Activated B cell treated with CpG ODN at 0.5 μM for 24 hours (primary cell): ENCODE measurements around the gene CBX5. TPM values are rescaled to one million over a fixed set of nuclear protein-coding genes. Genes with fewer than 3 reads are reported as not detected.

Experiments used
- ATAC-seq: fragments of 200-7000 bp; cut with Tn5 transposase; one replicate; pipeline ENCODE4 v1.10.0; 2021; ENCODE audit warnings: low read depth, mild to moderate bottlenecking, moderate library complexity
- CTCF ChIA-PET: fragments of 350-600 bp; sonication (Branson Sonifier 250); formaldehyde crosslinking; loops from one replicate; lab custom pipeline; 2021; ENCODE audit warnings: antibody characterized with exemption; lab: Charles Lee
- POLR2A ChIA-PET: fragments of 350-600 bp; sonication (Branson Sonifier 250); formaldehyde crosslinking; loops from one replicate; lab custom pipeline; 2021; ENCODE audit warnings: antibody characterized with exemption; lab: Charles Lee
- DNase-seq: peaks from one replicate; pipeline ENCODE4 v3.0.0; 2022
- H3K27ac Mint-ChIP-seq: one replicate; pipeline ENCODE4 v1.8.0; 2020; ENCODE audit warnings: mixed read lengths
- H3K27me3 Mint-ChIP-seq: one replicate; pipeline ENCODE4 v1.8.0; 2021; ENCODE audit warnings: mixed read lengths
- H3K36me3 Mint-ChIP-seq: one replicate; pipeline ENCODE4 v1.8.0; 2021; ENCODE audit warnings: low read depth, mixed read lengths
- H3K4me1 Mint-ChIP-seq: one replicate; pipeline ENCODE4 v1.8.0; 2021; ENCODE audit warnings: mixed read lengths
- H3K4me3 Mint-ChIP-seq: one replicate; pipeline ENCODE4 v1.8.0; 2020; ENCODE audit warnings: mild to moderate bottlenecking, mixed read lengths
- H3K9me3 Mint-ChIP-seq: one replicate; pipeline ENCODE4 v1.8.0; 2020; ENCODE audit warnings: mixed read lengths
- CTCF ChIP-seq: fragments of 200-600 bp; IDR thresholded peaks from one replicate; pipeline ENCODE4 v1.8.0; 2022; ENCODE audit warnings: antibody characterized with exemption, mild to moderate bottlenecking
- intact Hi-C: fragments of 100-400 bp; cut with micrococcal nuclease; formaldehyde crosslinking; loops from one replicate; pipeline ENCODE4 v1.15.1; 2024
- total RNA-seq: library from RNA; stranded (reverse); gene quantifications from 2 replicates; pipeline ENCODE4 v1.2.3, GENCODE V29; 2022

The CBX5 gene
- total RNA-seq, 1 donor from 2014 or later = 77.3 TPM

DNA sequence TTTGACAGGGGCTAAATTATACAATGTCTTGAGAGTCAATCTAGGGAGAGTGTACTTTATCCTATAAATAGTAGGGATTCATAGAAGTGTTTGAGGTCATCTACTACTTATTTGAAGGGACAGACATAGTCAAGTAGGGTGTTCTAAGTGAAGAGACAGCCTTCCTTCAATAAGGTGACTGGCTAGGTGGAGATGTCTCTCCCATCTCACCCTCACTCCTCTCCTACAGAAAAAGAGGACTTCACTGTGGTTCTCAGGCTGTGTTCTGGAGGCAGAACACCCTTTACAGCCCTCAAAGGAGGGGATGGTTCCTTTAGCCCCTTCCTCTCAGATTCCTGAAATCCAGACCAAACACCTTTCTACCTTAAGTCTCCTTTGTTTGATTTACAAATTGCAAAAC is 23.7 kb upstream of the CBX5 start:
- H3K36me3 Mint-ChIP-seq = no peaks in the 10 kb centered on the region
- ChIA-PET POLR2A (interaction anchor here (1.1 to 2.1 kb wide), 3 partner anchors 11 to 24 kb away, joined by 4 to 10 read pairs (median 8); partner anchors contain the start of genes CBX5 and HNRNPA1), CTCF (interaction anchor here (0.7 to 1.0 kb wide), 2 partner anchors 10 to 21 kb away, joined by 4 read pairs; partner anchors contain the start of gene COPZ1)
- peaks cover 36% of the 10 kb centered on the region for H3K4me1 Mint-ChIP-seq
- no peak for TF ChIP-seq CTCF
- intact Hi-C loops = loop anchor here (2.0 kb wide), 2 partner anchors 17 to 21 kb away; partner anchors contain the start of gene COPZ1
- peak overlapping the region; percentile 69 for H3K4me3 Mint-ChIP-seq
- no peak for DNase-seq
- peaks cover 41% of the 10 kb centered on the region for H3K27me3 Mint-ChIP-seq
- no peak for ATAC-seq
- no peak overlapping the region for H3K27ac Mint-ChIP-seq
- no peaks in the 10 kb centered on the region for H3K9me3 Mint-ChIP-seq

- DNase-seq = no peak
- ChIA-PET CTCF (interaction anchor here (0.9 kb wide), 1 partner anchor 50 kb away, joined by 3 read pairs; no protein-coding TSS in a partner anchor), POLR2A (interaction anchor here (0.7 kb wide), 1 partner anchor 17 kb away, joined by 9 read pairs; no protein-coding TSS in a partner anchor)
- Mint-ChIP-seq H3K4me1 (peaks cover 41% of the 10 kb centered on the region), H3K9me3 (no peaks in the 10 kb centered on the region), H3K36me3 (no peaks in the 10 kb centered on the region), H3K4me3 (peak overlapping the region; percentile 53), H3K27ac (no peak overlapping the region), H3K27me3 (peaks cover 47% of the 10 kb centered on the region)
- no peak for TF ChIP-seq CTCF
- intact Hi-C loops = loop anchor here (2.0 kb wide), 1 partner anchor 15 kb away; no protein-coding TSS in a partner anchor
- ATAC-seq = no peak
These were observed 21.6 kb upstream of the CBX5 start for GRCh38 chr12:54301428-54302048.

DNA sequence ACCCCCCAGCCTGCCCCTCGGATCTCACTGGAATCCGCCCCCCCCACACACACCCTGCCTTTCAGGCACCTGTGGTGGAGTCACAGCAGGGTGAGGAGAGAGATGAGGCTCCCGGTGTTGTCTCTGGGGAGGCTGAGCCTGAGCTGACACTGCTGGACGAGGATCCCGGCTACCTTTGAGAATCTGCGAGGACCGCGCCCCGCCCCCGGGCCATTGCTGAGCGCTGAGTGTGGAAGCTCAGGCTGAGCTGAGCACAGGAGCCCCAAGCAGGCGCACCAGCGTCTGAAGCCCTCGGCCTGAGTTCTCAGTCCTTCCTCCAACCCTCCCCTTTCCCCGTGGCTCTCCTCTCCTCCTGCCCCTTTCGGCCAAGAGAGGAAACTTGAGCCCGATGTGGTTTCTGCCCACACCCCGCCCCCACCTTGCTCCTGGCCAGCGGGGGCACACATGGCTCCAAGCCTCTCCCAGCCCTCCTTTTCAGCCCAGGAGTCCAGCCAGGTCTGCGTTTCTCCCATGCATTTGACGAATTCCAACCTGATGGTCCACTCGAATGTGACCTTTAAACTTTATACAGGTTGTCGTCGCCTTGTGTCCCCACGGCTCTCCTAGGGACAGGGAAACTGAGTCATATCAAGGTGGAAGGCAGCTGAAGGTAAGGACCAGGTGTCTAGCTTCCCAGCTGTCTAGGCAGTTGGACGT is 21.0 kb upstream of the CBX5 start, which contains the start of gene NFE2:
TSS of gene NFE2 (minus strand) at position 284 of the 696 bp plus-strand sequence. CDS start 5,767 bp downstream, outside the sequence.
- H3K4me1 Mint-ChIP-seq = peaks cover 41% of the 10 kb centered on the region
- ChIA-PET POLR2A (interaction anchor here (0.6 to 0.7 kb wide), 2 partner anchors 58 to 68 kb away, joined by 3 to 6 read pairs; no protein-coding TSS in a partner anchor), CTCF (no interaction called here)
- ATAC-seq (peak; percentile 41), DNase-seq (no peak)
- intact Hi-C loops = no loop called here
- H3K27ac Mint-ChIP-seq = no peak within 1 kb of the TSS
- peak within 1 kb of the TSS; percentile 53 for H3K4me3 Mint-ChIP-seq
- TF ChIP-seq CTCF = no peak
- no peaks in the 10 kb centered on the region for H3K9me3 Mint-ChIP-seq
- H3K36me3 Mint-ChIP-seq = no peaks in the 10 kb centered on the region
- H3K27me3 Mint-ChIP-seq = peaks cover 47% of the 10 kb centered on the region

DNA sequence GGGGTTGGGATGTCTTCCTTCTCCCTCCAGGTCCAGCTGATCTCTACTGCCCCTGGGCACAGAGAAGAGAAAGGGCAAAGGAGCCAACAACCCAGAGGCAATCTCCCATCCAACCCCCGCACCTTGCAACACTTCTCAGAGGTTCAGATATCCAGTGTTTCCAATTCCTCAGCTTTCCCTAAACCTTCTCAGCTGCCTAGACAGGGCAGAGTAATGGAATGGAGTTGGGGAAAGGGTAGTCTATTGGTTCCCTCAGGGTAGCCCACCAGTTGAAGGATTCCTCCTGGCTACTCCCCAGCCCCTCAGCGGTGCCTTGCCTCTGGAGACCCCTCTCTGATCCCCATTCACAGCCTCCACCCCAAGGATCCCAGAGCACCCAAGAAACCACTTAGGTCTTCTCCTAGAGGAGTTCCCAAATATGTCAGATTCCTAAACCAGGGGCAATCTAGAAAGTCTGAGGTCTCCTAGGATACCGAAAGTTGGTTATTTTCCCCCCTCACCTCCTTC is 20.4 kb upstream of the CBX5 start:
- no peak overlapping the region for H3K27ac Mint-ChIP-seq
- H3K27me3 Mint-ChIP-seq = peaks cover 47% of the 10 kb centered on the region
- TF ChIP-seq CTCF = no peak
- H3K9me3 Mint-ChIP-seq = no peaks in the 10 kb centered on the region
- intact Hi-C loops = no loop called here
- ATAC-seq (no peak), DNase-seq (no peak)
- H3K36me3 Mint-ChIP-seq = no peaks in the 10 kb centered on the region
- ChIA-PET CTCF (interaction anchor here (0.7 to 1.7 kb wide), 2 partner anchors 24 to 36 kb away, joined by 4 to 6 read pairs; partner anchors contain the start of gene COPZ1), POLR2A (interaction anchor here (0.6 to 1.9 kb wide), 6 partner anchors 12 to 68 kb away, joined by 3 to 12 read pairs (median 4); partner anchors contain the start of genes CBX5 and HNRNPA1)
- peak overlapping the region; percentile 53 for H3K4me3 Mint-ChIP-seq
- peaks cover 41% of the 10 kb centered on the region for H3K4me1 Mint-ChIP-seq
